HG03175 (cell line): Measurements from ENCODE around the gene PHF21A.
A peak's percentile ranks its signal among the peaks of the same experiment; 100 is the strongest.
"Not testable (repeated sequence)": the region's sequence is repeated elsewhere in the genome, so short reads cannot be mapped to it uniquely, and the experiment has no call there.

Experiments used
- ATAC-seq: cut with Tn5 transposase; IDR thresholded peaks from one replicate; pipeline ENCODE4 v1.9.1; 2021; ENCODE audit warnings: mild to moderate bottlenecking, moderate library complexity; ENCODE audit not compliant: unreplicated experiment

PHF21A gene

DNA sequence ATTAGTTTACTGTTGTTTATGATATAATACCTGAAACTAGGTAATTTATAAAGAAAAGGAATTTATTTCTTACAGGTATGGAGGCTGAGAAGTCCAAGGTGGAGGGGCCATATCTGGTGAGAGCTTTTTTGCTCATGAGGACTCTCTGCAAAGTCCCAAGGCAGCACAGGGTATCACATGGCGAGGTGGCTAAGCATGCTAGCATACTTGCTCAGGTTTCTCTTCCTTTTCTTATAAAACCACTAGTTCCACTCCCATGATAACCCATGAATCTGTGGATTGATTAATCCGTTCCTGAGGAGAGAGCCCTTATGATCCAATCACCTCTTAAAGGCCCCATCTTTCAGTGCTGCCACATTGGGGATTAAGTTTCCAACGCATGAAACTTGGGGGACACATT lies 82.7 kb downstream of the PHF21A start:
- no peak for ATAC-seq

DNA sequence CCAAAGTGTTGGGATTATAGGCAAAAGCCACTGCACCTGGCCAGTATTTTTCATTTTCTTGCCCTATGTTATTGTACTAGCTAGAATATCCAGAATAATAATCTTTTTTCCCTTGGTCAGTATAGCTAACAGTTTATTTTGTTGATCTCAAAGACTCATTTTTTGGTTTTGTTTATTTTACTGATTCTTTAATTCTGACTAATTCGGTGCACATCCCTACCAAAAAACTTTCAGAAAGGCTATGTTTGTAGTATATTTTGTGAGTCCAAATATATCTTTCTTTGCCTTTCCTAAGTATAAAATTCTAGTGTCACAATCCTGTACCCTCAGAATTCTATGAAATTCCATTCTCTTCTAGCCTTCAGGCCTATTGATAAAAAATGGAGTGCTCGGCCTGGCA lies 84.3 kb downstream of the PHF21A start:
- ATAC-seq, result no peak

DNA sequence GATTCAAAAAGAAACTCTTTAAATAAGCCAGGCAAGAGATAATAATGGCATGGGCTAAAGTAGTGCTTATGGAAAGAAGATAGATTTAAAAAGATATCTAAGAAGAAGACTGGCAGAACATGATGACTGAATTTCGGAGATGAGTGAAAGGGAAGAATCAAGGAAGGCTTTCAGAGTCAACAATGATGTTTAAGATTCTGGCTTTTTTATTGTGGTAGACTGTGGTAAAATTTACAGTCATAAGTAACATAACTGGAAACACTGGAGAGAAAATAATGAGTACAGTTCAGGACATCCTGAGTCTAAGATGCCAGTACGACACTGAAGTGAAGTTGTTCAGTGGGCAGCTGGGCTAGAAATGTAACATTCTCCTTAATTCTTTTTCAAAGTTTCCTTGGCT lies 85.2 kb downstream of the PHF21A start:
- no peak for ATAC-seq

DNA sequence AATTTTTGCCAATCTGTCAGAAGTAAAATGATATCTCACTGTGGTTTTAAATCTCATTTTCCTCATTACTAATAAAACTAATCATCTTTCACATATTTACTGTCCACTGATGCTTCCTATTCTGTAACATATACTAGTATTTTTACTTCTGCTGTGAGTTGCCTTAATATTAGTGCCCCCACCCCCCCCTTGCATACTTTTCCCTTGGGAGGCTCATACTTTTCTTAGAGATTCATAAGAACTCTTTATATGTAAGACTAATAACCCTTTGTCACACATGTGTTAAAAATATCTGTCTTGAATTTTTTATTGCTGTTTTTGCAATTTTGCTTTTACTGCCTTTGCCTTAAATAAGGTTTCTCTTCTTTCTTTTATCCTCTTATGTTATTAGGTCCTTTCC lies 87.2 kb downstream of the PHF21A start:
- no peak for ATAC-seq

DNA sequence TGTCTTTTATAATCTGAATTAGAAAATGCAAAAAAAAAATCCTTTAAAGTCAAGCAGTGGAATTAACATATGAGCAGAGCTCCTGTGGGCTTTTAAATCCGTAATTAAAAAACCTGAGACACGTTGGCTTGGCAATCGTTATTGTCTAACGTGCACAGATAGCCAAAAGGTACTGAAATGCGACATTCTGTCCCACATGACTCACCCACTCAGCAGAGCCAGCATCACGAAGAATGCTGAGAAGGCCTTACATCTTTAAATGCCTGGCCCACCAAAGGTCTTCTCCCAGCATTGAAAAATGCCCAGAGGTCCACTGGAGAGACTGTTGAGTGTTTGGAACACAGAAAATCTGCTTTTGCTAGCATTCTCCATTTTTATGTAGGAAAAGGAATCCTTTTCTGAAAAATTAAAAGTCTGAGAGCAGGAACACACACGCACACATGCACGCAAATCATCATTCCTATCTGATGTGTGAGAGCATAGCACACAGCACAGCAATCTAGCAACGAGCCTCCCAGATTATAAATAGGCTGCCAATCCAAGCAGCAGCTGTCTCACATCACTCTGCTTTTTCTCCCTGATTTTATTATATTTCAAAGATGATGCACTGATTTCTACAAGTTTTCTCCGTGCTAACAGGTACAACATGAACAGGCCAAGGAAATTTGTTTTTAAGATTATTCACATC lies 94.5 kb downstream of the PHF21A start:
- ATAC-seq, result no peak

DNA sequence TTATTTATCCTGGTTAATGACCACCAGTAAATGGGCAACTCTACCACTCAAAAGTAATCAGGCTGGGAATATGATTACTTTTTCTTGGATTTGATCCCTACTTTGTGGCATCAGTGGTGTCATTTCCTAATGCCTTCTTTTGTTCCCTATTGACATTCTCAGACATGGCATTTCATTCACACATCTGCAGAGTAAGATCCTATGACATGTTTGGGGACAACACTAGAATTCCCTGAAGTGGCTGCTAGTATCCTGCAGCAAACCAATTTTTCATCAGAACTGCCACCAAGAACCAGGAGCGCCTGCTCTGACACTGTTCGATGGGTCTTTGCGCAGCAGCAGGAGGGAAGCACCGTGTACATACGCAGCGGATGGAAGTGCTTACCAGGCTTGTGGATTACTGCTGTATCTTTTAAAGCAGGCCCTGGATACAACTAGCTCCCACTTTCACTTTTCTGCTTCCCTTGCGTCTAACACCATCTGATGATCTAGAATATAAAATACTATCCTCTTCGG lies 101.1 kb downstream of the PHF21A start:
- ATAC-seq, result no peak

DNA sequence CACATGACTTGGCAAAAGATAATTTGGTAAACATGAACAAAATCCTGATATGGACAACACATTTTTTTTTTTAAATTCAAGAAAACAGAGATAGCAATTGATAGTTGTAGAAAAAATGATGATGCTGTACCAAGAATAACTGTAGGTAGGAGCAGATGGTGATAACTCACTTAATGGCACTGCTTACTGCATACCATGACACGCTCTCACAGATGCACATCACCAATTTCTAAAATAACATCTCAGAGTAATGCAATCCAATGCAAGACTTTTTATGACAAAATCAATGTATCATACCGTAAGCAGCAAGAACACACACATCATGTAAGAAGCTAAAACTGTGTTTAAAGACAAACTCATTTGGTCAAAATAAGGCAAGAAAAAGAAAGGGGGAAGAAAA lies 102.6 kb downstream of the PHF21A start:
- ATAC-seq, result no peak

DNA sequence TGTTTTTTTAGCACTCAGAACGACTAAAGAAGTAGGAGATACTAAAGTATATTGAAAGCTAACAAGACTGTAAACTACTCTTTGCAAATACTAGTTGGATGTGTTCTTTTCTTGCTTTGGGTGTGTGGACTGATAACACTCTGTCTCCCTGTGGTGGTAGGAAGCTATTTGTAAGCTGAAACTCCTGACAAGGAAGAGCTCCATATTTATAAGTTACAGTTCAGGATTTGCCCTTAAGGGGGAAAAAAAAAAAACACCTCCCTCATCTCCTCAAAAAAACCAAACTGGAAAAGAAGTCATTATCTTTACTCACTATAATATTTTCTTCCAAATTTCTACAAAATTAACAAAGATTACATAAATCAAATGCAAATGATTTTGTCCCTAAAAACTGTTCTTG lies 103.9 kb downstream of the PHF21A start:
- ATAC-seq, result no peak

DNA sequence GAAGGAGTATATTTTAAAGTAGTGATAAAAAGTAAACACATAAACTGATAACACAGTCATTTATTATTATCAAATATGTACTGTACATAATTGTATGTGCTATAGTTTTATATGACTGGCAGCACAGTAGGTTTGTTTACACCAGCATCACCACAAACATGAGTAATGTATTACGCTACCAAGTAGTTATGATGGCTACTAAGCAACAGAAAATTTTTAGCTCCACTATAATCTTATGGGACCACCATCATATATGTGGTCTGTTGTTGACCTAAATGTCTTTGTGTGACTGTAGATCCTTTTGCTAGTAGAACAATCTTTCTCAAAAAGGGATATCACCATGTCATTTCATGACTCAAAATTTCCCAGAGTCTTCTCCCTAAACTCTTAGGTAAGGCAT lies 105.3 kb downstream of the PHF21A start:
- ATAC-seq, result no peak

DNA sequence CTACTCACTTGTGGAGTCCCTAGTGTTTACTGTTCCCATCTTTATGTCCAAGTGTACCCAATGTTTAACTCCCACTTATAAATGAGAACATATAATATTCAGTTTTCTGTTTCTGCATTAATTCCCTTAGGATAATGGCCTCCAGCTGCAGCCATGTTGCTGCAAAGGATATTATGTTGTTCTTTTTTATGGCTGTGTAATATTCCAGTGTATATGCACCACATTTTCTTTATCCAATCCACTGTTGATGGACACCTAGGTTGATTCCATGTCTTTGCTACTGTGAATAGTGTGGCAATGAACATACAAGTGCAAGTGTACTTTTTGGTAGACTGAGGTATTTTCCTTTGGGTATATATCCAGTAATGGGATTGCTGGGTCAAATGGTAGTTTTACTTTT lies 107.1 kb downstream of the PHF21A start:
- not testable (repeated sequence) for ATAC-seq

DNA sequence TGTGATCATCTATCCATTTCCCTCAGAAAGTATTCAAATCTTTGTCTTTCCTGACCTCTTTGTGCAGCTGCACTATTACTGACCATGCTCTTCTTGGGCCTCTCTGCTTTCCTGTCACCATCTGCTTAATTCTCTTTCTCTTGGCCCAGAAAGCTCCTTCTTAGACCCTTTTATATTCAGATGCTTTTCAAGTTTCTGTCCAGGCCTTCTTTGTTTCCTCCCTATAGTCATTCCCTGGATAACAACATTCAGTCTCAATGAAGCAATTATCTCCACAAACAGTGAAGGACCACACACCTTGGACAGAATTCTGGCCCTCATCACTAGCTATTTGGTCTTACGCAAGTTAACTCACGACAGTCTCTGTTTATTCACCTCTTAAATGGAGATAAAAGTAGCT lies 109.1 kb downstream of the PHF21A start:
- no peak for ATAC-seq

DNA sequence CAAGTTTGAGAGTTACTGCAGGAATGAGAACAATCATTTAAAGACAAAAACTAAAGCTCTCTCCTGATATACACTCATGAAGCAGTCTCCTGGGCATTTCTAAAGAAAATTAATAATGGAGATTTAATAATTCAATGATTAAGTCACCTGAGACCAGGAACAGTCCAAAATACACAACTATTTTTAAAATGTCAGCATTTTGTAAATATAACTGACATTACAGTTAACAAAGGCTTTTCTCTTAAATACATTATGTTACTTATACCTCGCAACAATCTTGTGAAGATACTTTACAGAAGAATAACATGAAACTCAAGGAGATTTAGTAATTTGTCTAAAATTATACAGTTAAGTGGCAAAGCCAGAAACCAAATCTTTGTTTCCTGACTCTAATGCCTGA lies 111.2 kb downstream of the PHF21A start:
- ATAC-seq, result no peak

DNA sequence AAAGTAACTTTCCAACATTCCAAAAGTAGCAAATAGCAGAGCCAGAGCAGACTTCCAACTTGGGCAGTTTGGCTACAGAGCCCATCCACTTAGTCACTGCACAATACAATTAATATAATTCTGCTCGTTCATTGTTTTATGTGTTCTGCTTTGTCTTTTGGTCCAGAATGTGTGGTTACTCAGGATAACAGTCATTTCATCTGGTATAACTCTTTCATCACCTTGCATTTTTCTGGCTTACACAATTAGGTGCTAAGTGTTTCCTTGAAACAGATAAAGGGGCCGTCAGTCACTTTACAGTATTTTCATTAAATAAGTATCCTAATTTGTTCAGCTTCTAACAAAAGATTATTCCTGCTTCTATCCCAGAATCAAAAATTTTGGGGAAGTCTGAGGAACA lies 111.6 kb downstream of the PHF21A start:
- no peak for ATAC-seq

DNA sequence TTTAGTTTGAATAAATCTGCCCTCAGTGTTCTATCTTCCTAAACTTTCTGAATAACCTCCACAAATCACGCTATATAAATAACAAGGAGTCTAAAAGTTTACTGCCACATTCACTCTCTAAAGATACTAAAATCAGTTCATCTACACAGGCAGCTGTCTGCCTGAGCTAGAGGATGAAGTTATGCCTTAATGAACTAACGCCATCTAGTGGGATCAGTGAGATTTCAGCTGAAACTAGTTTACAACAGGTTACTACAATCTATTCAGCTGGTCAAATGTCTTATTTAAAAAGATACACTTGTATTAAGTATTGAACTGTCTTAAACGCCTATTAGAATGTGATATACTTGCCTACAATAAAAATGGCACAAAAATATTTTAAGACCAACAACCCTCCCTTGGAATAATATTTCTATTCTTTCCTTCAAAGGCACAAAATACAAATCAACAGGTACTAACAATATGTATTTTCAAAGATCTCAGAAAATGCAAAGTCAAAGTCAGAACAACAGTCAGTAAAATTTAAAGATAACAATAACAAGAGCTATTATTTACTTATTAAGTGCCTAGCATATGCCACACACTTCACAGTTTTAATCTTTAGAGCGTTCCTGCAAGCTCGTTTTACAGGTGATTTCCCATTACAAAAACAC lies 114.7 kb downstream of the PHF21A start:
- peak; percentile 42 for ATAC-seq

DNA sequence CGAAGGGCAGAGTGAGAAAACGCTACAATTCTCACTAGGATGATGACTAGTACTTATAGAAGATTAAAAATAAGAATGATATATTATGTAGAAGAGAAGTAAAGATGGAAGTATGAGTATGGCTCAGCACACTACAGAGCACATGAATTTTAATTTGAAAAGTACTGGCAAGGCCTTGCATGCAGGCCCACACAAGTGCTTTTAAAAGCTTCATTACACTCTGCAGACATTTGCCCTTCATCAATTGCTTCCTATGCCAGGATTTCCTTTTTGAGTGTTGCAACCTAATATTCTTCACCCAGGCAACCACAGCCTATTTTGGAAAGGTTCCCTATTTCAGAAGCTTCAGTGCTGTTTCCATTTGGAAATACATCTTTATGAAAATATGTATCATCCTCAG lies 117.7 kb downstream of the PHF21A start:
- no peak for ATAC-seq

DNA sequence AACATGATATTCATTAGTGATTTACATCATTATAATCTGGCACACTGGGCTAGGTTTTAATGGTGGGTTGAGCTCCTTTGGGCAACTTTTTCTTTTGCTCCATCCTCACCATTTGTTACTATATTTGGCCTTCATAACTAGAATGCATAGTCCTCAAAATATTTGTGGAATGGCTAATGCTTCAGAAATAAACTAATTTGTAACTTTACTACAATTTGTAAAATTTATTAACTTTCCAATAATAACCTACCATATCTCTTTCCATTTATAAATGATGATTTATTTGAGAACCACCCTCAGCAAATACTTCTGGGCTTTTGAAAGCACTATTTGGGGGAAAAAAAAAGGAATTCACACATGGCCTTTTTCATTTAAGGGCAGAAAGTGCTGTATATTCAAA lies 119.1 kb downstream of the PHF21A start:
- no peak for ATAC-seq

DNA sequence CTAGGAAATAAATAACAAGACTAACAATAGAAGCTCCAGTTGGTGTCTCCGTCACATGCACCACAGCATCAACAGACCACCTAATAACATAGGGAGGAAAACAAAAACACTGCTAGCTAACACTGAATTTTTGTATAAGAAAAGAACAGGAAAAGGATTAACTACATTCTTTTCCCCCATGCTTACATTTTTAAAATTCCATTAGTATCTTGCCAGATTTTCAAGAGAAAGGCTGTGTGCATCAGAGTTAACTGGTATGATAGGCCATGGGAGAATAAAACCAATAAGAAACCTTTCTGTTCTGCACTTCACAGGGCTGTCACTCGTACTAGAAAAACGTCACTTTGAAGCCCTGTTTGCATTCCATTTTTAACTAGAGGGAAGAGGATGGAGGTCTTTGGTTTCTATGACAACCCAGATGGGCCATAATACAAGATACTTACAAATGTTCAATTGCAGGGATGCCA lies 119.8 kb downstream of the PHF21A start:
- ATAC-seq, result no peak

DNA sequence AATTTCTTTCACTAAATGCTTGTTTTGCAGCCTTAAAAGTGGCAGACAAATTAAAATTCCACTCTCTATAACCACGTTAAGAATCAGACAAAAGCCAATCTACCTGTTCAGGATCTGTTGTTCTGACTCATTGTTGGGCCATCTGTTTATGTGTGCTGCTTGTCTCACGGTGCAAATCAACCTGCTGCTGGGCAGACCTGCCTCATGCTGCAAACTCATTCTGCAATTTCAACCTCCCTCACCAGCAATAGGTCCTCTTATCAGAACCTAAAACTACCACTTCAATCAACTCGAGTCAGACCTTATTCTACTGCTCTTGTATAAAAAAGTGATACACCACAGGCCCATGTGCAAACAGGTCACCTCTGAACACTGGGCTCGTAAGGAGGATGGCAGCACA lies 123.7 kb downstream of the PHF21A start:
- no peak for ATAC-seq

DNA sequence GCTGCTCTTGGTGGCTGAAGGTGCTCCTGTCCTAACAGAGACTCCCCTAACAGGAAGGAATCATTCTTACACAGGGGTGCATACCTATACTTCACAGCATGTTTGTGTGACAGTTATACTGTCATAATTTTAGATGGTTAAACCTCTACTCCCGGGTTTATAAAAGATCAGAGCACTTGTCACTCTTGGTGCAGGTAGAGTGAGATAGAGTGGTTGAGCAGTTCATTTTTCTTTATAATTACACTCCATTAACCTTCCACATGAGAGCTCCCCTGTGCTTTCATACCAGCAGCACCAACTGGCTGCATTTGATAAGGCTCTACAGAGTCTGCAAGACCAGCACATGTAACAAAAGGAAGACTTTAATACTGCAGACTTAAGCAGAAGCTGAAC lies 125.9 kb downstream of the PHF21A start:
- no peak for ATAC-seq

DNA sequence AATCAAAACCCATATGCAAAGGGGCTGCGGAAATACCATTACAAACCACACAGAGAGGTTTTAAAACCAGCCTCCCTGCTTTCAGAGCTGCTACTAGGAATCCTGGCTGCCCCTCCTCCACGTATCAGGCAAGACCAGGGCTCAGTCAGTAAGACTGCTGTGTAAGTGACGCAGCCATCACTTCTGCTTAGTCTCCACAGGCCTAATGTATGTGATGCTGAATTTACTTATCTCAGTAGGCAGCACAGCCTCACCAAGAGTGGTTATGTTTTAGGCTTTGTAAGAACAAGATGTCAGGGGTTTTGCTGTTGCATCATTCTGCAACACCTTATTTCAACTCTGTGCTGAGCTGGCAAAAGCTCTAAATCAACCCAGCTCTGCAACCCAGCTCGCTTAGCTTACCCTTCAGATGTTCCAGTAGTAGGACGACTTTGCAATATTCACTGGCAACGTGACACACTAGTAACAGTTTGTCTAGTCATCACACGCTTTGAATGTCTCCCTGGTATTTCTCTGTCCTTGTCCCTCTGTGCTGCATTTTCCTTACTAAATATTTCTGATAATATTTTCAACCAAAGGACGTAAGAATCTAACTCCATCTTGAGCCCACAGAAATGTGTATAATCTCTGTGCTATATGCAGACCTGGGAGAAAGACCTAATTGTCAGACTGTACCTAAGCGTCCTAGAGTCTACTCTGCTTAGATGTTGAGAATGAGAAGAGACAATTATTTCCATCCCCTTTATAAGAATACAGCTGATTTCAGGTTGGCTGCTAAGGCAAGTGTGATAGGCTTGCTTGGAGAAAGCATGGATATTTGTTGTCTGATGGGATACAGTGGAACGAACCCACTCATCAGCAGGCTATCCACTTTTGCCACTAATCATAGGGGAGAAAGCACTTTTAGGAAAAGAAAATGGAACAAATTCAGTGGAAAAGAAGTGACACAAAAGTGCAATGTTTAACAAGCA lies 126.6 kb downstream of the PHF21A start:
- ATAC-seq, result no peak

DNA sequence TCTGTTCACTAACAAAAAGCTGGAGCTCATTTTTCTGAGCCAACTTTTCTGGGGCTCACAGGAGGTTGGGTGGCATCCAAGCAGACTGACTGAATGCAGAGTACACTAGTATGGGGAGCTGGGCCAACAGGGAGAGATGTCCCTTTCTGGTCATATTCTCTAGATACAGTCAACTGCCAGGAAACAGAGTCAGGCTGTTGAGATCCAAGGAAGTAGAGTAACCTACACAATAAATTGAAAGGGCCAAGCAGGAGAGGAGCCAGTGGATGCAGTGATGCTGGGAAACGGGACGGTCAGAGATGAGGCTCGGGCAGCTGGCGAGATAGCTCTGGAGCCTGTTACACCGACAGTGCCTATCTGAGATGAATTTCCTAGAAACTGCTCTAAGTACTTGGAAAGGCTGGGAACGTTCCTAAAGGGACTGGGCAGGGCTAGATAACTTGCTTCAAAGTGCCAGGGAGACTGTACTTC lies 127.7 kb downstream of the PHF21A start:
- no peak for ATAC-seq
